ENCODE data around the gene ANKRD65.
A peak's percentile ranks its signal among the peaks of the same experiment; 100 is the strongest.

The ANKRD65 gene

GRCh38 chr1:1441002-1441888 lies 20.2 kb upstream of the ANKRD65 start:
- DNase-seq = peak; percentile 68

DNA sequence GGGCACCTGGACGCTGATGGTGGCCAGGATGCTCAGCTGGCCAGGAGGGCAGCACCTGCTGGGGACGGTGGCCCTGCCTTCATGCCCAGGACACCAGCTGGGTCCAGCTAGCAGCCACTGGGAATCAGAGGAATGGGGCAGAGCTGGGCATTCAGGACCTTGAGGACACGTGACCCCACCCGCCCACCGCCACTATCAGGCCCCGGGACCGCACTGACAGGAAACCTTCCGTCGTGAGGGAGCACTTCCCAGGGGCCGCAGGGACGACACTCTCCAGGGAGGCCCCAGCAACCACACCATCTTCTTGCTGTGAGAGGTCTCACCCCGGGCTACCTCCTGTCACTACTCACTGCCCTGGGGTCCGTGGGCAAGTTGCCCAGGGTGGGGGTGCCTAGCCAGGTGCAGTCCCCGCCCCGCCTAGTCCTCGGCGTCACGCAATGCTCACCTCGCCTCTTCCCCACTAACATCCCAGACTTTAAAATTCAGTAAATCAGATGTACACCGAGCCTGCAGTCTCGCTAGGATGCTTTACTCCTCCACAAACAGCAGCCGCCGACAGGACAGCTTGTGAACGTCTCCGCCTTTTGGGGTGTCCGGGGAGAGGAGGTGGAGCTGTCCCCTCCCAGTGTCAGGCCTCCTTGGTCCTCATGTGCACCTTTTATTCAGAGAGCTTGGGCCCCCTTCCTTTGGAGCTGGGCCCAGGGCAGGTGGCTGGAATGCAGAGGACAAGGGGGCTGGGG lies 19.4 kb upstream of the ANKRD65 start:
- no peak for DNase-seq

GRCh38 chr1:1439546-1440261 lies 18.6 kb upstream of the ANKRD65 start:
- no peak for DNase-seq

DNA sequence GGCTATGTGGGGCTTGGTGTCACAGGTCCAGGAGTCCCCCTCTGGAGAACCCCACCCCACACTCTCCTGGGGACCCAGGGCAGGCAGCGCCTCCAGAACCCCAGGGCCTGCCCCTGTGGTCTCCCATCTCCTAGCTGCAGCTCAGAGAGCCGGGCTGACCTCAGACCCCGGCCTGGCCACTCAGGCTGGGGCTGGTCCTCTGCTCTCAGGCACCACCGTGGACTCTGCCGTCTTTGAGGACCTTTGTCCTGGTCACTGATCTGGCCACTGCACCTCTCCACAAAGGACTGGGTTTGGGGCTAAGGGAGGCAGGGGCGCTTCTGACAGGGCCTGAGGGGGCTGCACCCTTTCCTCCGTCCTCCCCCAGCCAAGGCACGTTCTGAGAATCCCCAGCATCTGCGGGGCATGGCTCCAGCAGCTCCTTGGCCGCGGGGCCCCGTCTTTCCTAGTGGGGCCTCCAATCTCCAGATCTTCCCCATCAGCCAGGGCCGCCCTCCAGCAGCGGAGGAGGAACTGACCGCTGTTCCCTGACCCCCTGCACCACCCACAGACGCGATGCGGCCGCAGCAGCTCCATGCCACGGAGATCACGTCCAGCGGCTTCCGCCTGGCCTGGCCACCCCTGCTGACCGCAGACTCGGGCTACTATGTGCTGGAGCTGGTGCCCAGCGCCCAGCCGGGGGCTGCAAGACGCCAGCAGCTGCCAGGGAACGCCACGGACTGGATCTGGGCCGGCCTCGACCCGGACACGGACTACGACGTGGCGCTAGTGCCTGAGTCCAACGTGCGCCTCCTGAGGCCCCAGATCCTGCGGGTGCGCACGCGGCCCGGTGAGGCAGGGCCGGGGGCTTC lies 17.7 kb upstream of the ANKRD65 start:
- DNase-seq = no peak

DNA sequence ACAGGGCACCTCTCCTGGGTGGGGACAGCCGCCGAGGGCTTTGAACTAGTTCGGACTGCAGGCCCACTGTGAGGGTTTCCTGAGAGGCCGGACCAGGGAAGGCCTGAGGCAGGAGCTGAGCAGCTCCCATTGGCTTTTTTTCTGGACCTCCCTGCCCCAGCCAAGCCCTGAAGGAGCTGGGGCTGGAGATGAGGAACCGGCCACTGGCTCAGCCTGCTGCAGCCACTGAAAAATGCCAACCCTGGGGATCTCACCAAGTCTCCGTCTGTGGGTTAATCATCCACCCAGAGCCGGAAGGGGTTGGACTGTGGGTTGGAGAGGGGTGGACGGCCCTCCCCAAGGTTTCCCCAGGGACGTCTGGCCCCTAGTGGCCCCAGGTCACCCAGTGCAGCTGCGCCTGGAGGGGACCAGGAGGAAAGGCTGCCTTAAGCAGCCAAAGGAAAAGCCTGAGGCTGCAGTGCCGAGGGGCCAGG lies 16.9 kb upstream of the ANKRD65 start:
- DNase-seq = no peak

DNA sequence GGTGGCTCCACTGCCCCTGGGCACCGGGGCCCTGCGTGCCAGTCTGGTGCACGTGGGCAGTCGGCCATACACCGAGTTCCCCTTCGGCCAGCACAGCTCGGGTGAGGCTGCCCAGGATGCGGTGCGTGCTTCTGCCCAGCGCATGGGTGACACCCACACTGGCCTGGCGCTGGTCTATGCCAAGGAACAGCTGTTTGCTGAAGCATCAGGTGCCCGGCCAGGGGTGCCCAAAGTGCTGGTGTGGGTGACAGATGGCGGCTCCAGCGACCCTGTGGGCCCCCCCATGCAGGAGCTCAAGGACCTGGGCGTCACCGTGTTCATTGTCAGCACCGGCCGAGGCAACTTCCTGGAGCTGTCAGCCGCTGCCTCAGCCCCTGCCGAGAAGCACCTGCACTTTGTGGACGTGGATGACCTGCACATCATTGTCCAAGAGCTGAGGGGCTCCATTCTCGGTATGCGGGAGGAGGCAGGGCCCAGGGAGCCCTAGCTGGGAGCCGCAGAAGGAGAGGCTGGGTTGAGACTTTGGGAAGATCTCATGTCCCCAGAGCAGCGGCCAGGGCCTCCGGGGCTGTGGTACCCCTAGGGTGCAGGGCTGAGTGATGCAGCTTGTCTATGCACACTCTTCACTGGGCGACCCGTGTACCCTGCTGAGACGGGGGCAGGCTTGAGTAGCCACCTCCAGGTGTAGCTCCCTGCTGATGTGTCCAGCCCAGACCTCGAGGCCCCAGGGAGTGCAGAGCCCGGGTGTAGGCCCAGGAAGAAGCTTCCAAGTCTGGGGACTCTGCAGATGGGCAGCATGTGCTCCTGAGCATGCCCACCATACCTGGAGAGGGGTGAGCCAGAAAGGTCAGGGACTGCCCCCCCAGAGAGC lies 16.2 kb upstream of the ANKRD65 start:
- DNase-seq = no peak

- DNase-seq = no peak
Observed at GRCh38 chr1:1436630-1437032, 15.6 kb upstream of the ANKRD65 start.

DNA sequence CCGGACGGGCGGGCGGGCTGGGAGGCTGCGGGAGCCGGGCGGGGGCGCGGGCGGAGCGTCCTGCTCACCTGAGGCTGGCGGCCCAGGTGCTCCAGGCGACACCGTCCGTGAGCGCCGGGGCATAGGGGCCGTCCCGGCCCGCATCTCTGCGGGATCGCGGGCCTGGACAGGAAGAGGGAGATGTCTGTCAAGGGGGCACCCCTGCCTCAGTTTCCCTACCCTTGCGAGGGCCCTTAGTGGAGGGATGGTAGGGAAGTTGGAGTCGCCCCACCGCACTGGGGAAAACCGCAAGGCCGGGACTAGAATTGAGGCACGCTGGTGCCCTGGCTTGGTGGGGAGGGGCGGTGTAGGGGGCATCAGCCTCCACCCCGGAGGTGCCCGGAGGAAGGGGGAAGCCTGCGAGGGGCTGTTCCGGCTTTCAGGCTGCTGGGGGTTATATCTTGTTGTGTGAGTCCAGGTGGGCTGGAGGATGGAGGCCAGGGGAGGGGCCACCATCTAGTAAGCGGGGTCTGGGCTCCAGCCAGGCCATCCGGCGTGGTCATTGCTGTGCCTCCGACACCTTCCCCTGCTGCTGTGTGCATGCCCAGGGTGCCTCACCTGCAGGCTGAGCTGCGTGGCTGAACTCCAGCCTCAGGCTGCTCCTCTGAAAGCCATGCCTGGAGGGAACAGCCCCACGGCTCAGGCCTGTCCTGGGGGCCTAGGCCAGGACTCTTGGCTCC lies 15.0 kb upstream of the ANKRD65 start:
- DNase-seq = no peak

GRCh38 chr1:1435106-1435903 lies 14.2 kb upstream of the ANKRD65 start, which contains the start of gene VWA1:
Gene VWA1 (plus strand): TSS chr1:1435690. CDS start chr1:1435749, 59 bp downstream.
- peak; percentile 82 for DNase-seq

DNA sequence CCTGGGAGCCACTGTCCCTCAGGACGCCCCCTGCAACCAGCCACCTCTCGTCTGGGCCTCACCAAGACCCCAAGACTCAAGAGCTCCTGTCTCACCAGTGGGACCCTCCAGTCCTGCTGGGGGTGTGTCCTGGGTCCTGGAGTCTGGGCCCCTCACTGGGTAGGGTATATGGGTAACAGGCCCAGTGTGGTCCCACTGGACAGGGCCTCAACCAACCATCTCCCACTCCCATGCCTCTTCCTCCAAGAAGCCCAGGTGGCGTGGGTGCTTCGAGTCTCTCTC lies 13.7 kb upstream of the ANKRD65 start:
- DNase-seq = no peak

DNA sequence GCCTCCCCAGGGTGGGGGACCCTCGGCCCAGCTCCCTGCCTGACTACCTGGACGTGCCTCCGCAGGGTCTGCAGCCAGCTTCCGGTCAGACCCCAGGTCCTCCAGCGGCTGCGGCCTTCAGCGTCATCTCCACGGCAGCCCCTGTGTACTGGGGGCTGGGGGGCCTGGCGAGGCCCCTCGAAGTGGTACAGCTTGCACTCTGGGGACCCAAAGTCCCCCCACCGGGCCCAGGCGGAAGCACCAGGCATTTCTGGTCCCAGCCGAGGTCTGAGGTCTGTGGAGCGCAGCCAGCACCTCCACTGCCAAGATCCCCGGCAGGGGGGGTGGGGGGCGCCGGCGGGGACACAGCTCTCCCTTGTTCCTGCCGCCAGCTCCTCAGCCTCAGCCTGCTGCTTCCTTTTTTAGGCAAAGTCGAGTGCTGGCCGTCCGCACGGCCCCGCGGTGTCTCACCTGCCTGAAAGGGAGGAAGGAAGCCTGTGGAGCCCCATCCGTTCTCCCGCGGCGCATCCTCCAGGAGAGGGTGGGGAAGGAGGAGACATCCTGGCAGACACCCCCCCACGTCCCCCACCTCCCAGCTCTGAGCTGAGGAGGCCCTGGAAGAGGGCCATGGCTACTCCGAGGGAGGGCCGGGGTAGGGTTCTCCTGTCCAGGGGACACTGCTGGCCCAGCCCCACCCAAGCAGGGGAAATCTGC lies 13.2 kb upstream of the ANKRD65 start:
- no peak for DNase-seq

DNA sequence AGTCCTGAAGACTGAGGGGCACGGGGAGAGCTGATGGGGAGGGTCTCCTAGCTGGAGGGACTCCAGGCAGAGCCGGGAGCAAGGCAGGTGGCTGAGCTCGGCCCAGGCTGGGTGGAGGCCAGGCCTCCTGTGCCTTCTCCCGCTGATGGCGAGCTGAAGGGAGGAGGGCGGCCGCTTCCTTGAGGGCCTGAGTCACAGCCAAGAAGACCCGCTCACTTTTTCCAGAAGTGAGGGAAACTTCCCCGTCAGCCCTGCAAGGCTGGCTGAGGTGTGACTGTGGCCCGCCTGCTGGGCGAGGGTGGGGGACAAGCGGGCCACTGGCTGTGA lies 12.7 kb upstream of the ANKRD65 start:
- DNase-seq = peak; percentile 45

DNA sequence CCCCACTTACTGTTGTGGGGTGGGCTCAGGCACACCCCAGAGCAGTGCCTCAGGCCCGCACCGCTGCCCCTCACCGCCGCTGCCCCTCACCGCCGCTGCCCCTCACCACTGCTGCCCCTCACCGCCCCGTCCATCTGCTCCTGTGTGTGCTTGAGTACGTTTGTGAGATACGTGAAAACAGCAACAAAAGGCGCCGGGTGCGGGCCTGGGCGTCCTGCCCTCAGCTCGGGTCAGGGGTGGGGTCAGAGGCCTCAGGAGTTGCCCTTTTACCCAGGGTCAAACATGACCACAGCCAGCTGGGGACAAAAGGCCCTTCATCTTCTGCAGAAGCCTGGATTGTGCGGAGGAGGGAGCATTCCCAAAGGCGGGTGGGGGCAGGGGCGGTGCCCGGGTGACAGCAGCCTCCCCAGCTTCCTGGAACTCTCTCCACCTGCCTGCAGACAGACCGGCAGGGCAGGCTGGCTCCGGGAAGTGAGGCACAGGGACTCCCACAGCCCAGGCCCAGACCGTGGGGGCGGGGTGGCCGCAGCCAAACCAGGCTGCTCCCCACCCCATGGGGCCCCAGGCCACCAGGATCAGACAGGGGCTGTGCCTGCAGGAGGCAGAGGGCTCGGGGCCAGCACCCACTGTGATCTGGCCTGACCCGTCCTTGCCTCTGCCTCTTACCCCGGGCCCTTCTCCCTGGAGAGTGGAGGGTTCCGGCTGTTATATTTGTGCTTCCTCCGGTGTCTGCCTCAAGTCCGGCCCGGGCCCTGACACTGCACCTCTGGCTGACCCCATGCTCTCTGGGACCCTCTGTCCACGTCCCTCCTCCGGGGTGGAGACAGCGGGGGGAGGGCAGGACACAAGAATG lies 12.1 kb upstream of the ANKRD65 start:
- DNase-seq = no peak

- DNase-seq = no peak
Observed at GRCh38 chr1:1432274-1432950, 11.3 kb upstream of the ANKRD65 start.

- no peak for DNase-seq
Observed at GRCh38 chr1:1431845-1432273, 10.8 kb upstream of the ANKRD65 start.

GRCh38 chr1:1430992-1431844 lies 10.1 kb upstream of the ANKRD65 start:
- no peak for DNase-seq

Measured in activated CD4-positive, alpha-beta T cell treated with anti-CD3 and anti-CD28 coated beads, Interleukin-2, Interleukin-6, amounts not matched to agents 100 ng/mL and 50 ng/mL, durations not matched to agents 16 hours and 8 hours (primary cell).